Lower lobe of right lung (tissue), 2 donors: ENCODE results near the gene CX3CR1. TPM values are rescaled to one million over a fixed set of nuclear protein-coding genes. Genes with fewer than 3 reads are reported as not detected.
"Not testable (repeated sequence)": the region's sequence is repeated elsewhere in the genome, so short reads cannot be mapped to it uniquely, and the experiment has no call there.

ENCODE experiments used
- ATAC-seq, 2 donors: fragments of 200-7000 bp; cut with Tn5 transposase; one replicate each; pipeline ENCODE4 v1.9.1; 2020 to 2022; ENCODE audit warnings: mild to moderate bottlenecking in 2 of 2, moderate library complexity in 2 of 2
- DNase-seq: peaks from one replicate; pipeline ENCODE4 v3.0.0-alpha.2; 2020
- H3K27ac ChIP-seq: fragments of 200-600 bp; one replicate; pipeline ENCODE4 v1.8.0; 2022
- H3K27me3 ChIP-seq: fragments of 200-600 bp; one replicate; pipeline ENCODE4 v1.8.0; 2022; ENCODE audit warnings: low read depth
- H3K36me3 ChIP-seq: fragments of 200-600 bp; one replicate; pipeline ENCODE4 v1.8.0; 2022; ENCODE audit warnings: mild to moderate bottlenecking
- H3K4me1 ChIP-seq: fragments of 200-600 bp; one replicate; pipeline ENCODE4 v1.8.0; 2022
- H3K4me3 ChIP-seq: fragments of 200-600 bp; one replicate; pipeline ENCODE4 v1.8.0; 2022; ENCODE audit warnings: mild to moderate bottlenecking
- H3K9me3 ChIP-seq: fragments of 200-600 bp; one replicate; pipeline ENCODE4 v1.8.0; 2022
- intact Hi-C: fragments of 100-400 bp; cut with DNase I; formaldehyde crosslinking; loops from one replicate; pipeline ENCODE4 v1.11.0; 2022
- total RNA-seq: library from RNA; stranded (reverse); fragmentation: NEBNext Ultra II Directional; extraction: Animal tissue kit (Norgen Biotek cat#: 25700); gene quantifications from one replicate; pipeline ENCODE4 v1.2.1, GENCODE V29; 2021
- TF ChIP-seq, protein P1 (sequence below): fragments of 200-600 bp; IDR thresholded peaks from one replicate; pipeline ENCODE4 v1.8.0; 2022; ENCODE audit warnings: antibody characterized with exemption, mild to moderate bottlenecking
- donor health status: DM: no; HTN: yes; CAD: no; lungs with severe emphysema.

Gene CX3CR1
- total RNA-seq, 1 donor from 2014 or later, result 14.1 TPM

DNA sequence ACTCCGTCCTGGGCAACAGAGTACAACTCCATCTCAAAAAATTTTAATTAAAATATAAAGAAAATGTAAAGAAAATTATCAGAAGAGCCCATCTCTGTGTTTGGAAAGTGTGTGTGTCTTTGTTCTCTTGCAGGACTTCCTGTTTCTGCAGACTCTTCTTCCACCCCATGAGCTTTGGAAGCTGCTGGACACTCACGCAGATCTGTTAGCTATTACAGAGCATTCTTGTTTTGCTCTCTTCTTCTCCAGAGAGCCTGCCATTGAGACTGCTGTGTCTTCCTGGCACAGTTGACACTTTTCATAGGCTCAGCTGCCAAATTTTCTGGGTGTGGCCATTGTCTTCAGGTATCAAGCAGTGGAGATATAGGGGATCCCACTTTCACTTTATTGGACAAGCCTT lies 43.7 kb upstream of the CX3CR1 start:
- H3K27ac ChIP-seq, result no peak overlapping the region
- H3K27me3 ChIP-seq, result no peaks in the 10 kb centered on the region
- H3K4me3 ChIP-seq, result no peak overlapping the region
- no peaks in the 10 kb centered on the region for H3K9me3 ChIP-seq
- TF ChIP-seq, protein P1, sequence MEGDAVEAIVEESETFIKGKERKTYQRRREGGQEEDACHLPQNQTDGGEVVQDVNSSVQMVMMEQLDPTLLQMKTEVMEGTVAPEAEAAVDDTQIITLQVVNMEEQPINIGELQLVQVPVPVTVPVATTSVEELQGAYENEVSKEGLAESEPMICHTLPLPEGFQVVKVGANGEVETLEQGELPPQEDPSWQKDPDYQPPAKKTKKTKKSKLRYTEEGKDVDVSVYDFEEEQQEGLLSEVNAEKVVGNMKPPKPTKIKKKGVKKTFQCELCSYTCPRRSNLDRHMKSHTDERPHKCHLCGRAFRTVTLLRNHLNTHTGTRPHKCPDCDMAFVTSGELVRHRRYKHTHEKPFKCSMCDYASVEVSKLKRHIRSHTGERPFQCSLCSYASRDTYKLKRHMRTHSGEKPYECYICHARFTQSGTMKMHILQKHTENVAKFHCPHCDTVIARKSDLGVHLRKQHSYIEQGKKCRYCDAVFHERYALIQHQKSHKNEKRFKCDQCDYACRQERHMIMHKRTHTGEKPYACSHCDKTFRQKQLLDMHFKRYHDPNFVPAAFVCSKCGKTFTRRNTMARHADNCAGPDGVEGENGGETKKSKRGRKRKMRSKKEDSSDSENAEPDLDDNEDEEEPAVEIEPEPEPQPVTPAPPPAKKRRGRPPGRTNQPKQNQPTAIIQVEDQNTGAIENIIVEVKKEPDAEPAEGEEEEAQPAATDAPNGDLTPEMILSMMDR, result no peak
- ATAC-seq, result no peak
- intact Hi-C loops, result no loop called here
- H3K4me1 ChIP-seq, result no peaks in the 10 kb centered on the region
- DNase-seq, result no peak
- no peaks in the 10 kb centered on the region for H3K36me3 ChIP-seq

DNA sequence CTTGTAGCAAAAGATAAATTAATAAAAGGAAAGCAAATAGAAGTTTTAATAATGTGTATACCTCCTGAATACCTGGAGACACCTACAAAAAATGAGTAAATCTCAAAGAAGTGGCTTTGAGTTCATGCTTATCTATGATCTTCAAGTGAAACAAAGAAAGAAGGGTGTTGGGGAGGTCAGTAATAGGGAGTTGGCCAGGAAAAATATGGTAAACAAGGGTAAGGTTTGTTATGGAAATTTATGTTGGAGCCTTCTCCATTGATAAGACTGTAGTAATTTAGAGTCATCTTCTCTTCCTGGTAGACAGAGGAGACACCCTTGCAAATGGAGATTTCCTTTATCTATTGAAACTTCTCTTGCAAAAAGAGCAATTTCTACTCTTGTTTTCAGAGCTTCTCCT lies 43.1 kb upstream of the CX3CR1 start:
- TF ChIP-seq, protein P1, result no peak
- Histone ChIP-seq H3K27ac (no peak overlapping the region), H3K4me1 (no peaks in the 10 kb centered on the region), H3K9me3 (no peaks in the 10 kb centered on the region), H3K36me3 (no peaks in the 10 kb centered on the region), H3K27me3 (no peaks in the 10 kb centered on the region), H3K4me3 (no peak overlapping the region)
- no peak for ATAC-seq
- intact Hi-C loops, result no loop called here
- DNase-seq, result no peak

DNA sequence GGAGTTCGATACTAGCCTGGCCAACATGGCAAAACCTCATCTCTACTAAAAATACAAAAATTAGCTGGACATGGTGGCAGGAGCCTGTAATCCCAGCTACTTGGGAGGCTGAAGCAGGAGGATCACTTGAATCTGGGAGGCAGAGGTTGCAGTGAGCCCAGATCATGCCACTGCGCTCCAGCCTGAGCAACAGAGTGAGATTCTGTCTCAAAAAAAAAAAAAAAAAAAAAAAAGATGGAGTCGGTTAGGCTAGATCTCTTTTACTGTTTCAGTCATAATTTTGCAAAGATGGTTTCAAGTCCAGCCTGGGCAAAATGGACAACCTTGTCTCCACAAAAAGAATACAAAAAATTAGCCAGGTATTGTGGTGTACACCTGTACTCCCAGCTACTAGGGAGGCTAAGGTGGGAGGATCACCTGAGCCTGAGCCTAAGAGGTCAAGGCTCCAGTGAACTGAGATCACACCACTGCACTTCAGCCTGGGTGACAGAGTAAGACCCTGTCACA lies 42.4 kb upstream of the CX3CR1 start:
- H3K36me3 ChIP-seq, H3K27ac ChIP-seq, H3K27me3 ChIP-seq, ATAC-seq, intact Hi-C loops, H3K9me3 ChIP-seq, H3K4me3 ChIP-seq, DNase-seq, H3K4me1 ChIP-seq: not testable (repeated sequence)

DNA sequence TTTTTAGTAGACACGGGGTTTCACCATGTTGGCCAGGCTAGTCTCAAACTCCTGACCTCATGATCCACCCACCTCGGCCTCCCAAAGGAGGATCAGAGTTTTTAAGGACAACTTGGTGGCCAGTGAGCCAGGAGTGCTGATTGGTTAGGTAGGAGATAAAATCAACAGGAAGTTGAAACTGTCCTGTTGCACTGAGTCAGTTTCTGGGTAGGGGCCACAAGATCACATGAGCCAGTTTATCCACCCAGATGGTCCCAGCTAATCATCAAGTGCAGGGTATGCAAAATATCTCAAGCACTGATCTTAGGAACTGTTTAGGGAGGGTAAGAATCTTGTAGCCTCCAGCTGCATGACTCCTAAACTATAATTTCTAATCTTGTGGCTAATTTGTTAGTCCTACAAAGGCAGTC lies 41.7 kb upstream of the CX3CR1 start:
- intact Hi-C loops, H3K4me3 ChIP-seq, H3K4me1 ChIP-seq: not testable (repeated sequence)

DNA sequence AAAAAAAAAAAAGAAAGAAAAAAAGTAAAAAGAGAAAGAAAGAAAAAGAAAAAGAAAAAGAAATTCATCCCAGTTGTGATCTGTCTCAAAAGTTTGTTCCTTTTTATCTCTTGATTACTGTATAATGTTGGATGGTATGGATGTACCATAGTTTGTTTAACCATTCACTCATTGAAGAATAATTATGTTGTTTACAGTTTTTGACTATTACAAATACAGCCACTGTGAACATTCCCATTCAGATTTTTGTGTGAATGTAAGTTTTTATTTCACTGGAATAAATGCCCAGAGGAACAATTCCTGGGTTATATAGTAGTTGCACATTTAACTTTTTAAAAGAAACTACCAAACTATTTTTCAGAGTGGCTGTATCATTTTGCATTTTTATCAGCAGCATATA lies 39.4 kb upstream of the CX3CR1 start:
- TF ChIP-seq, protein P1, result no peak
- intact Hi-C loops, result no loop called here
- H3K4me1 ChIP-seq, result no peaks in the 10 kb centered on the region
- no peaks in the 10 kb centered on the region for H3K9me3 ChIP-seq
- ATAC-seq, result no peak
- H3K36me3 ChIP-seq, result no peaks in the 10 kb centered on the region
- no peak for DNase-seq
- no peak overlapping the region for H3K27ac ChIP-seq
- no peak overlapping the region for H3K4me3 ChIP-seq
- no peaks in the 10 kb centered on the region for H3K27me3 ChIP-seq

More for the DNA sequence above, 41.7 kb upstream of the CX3CR1 start:
- H3K9me3 ChIP-seq, H3K36me3 ChIP-seq, DNase-seq, H3K27ac ChIP-seq, ATAC-seq, H3K27me3 ChIP-seq: not testable (repeated sequence)

DNA sequence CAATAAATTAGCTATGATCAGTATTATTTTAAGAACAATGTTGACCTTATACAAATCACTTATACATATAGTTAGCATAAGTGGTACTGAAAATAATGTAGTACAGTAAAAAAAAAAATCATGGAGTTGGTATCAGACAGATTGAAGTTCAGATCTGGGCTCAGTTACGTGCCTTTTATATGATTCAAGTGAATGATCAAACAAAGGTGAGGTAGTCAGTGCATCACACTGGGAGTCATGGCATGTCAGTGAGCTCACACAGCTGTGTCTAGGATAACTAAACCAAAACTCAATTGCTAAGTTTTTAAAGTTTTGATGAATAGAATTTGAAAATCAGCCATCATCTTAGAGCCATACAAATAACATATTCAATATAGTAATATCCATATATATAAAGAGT lies 38.5 kb upstream of the CX3CR1 start:
- Histone ChIP-seq H3K36me3 (no peaks in the 10 kb centered on the region), H3K27ac (no peak overlapping the region), H3K4me3 (no peak overlapping the region), H3K27me3 (no peaks in the 10 kb centered on the region), H3K4me1 (no peaks in the 10 kb centered on the region), H3K9me3 (no peaks in the 10 kb centered on the region)
- intact Hi-C loops, result no loop called here
- DNase-seq, result no peak
- TF ChIP-seq, protein P1, result no peak
- no peak for ATAC-seq
